Tibial artery (tissue), 4 donors: Measurements from ENCODE around the gene SOX13.

ENCODE experiments used
- DNase-seq, 2 donors: peaks; one replicate each; pipeline ENCODE4 v3.0.0-alpha.2; 2019
- H3K27ac ChIP-seq, 2 donors: fragments of 200-600 bp; sonication (generic) in 1 of 2; 1 replicate in 1 of 2; 2 replicates in 1 of 2; pipeline ENCODE4 v1.5.1; 2018 to 2019; ENCODE audit warnings: mild to moderate bottlenecking in 1 of 2
- H3K27me3 ChIP-seq, 2 donors: fragments of 200-600 bp; sonication (generic) in 1 of 2; one replicate each; pipeline versions ENCODE4 v1.5.1 to v1.6.0; 2016 to 2019
- H3K36me3 ChIP-seq, 3 donors: fragments of 200-600 bp; sonication (generic) in 2 of 3; one replicate each; pipeline ENCODE4 v1.5.1; 2016 to 2019; ENCODE audit warnings: mild to moderate bottlenecking in 2 of 3
- H3K4me1 ChIP-seq, 4 donors: fragments of 200-600 bp; sonication (generic) in 2 of 4; 1 replicate in 3 of 4; 2 replicates in 1 of 4; pipeline ENCODE4 v1.5.1; 2016 to 2019
- H3K4me3 ChIP-seq, 2 donors: fragments of 200-600 bp; sonication (generic) in 1 of 2; 1 replicate in 1 of 2; 2 replicates in 1 of 2; pipeline ENCODE4 v1.5.1; 2018 to 2019; ENCODE audit warnings: mild to moderate bottlenecking in 2 of 2
- H3K9me3 ChIP-seq, 3 donors: fragments of 200-600 bp; sonication (generic) in 1 of 3; one replicate each; pipeline ENCODE4 v1.5.1; 2016 to 2019
- CTCF ChIP-seq, 2 experiments: fragments of 200-600 bp in 1 of 2; fragments of 450-650 bp in 1 of 2; IDR thresholded peaks; one replicate each; pipeline ENCODE4 v1.5.1; 2017 to 2019; ENCODE audit warnings: antibody characterized with exemption in 2 of 2, mild to moderate bottlenecking in 1 of 2, moderate library complexity in 1 of 2
- intact Hi-C: fragments of 100-400 bp; cut with DNase I; formaldehyde crosslinking; loops from one replicate; pipeline ENCODE4 v1.15.0; 2023; ENCODE audit warnings: low total_unique reads

SOX13 gene

GRCh38 chr1:204065174-204065985 lies 7.5 kb upstream of the SOX13 start:
- Histone ChIP-seq H3K4me3 (no peak overlapping the region), H3K36me3 (no peaks in the 10 kb centered on the region), H3K27ac (no peak overlapping the region), H3K4me1 (peaks cover 0 to 8% (median 0%) of the 10 kb centered on the region in 4 donors), H3K27me3 (no peaks in the 10 kb centered on the region), H3K9me3 (no peaks in the 10 kb centered on the region)
- no peak for DNase-seq
- TF ChIP-seq CTCF (IDR thresholded peaks at IDR 0.05): no peak
- intact Hi-C loops: no loop called here

- Histone ChIP-seq H3K27ac (no peak overlapping the region), H3K4me1 (peaks cover 0 to 8% (median 0%) of the 10 kb centered on the region in 4 donors), H3K36me3 (no peaks in the 10 kb centered on the region), H3K27me3 (no peaks in the 10 kb centered on the region), H3K4me3 (no peak overlapping the region), H3K9me3 (no peaks in the 10 kb centered on the region)
- DNase-seq: no peak
- TF ChIP-seq CTCF (IDR thresholded peaks at IDR 0.05): no peak
- intact Hi-C loops: no loop called here
These were observed 7.0 kb upstream of the SOX13 start for GRCh38 chr1:204065986-204066300.

GRCh38 chr1:204067935-204068334 lies 5.0 kb upstream of the SOX13 start:
- H3K36me3 ChIP-seq: no peaks in the 10 kb centered on the region
- H3K27me3 ChIP-seq: no peaks in the 10 kb centered on the region
- TF ChIP-seq CTCF (IDR thresholded peaks at IDR 0.05): no peak
- H3K27ac ChIP-seq: no peak overlapping the region
- no peak overlapping the region for H3K4me3 ChIP-seq
- DNase-seq: no peak
- peaks cover 0 to 16% (median 3%) of the 10 kb centered on the region in 4 donors for H3K4me1 ChIP-seq
- no peaks in the 10 kb centered on the region for H3K9me3 ChIP-seq
- intact Hi-C loops: no loop called here

- Histone ChIP-seq H3K4me1 (peaks cover 0 to 16% (median 3%) of the 10 kb centered on the region in 4 donors), H3K9me3 (no peaks in the 10 kb centered on the region), H3K27me3 (no peaks in the 10 kb centered on the region), H3K27ac (no peak overlapping the region), H3K36me3 (no peaks in the 10 kb centered on the region), H3K4me3 (no peak overlapping the region)
- no peak for TF ChIP-seq CTCF (IDR thresholded peaks at IDR 0.05)
- intact Hi-C loops: no loop called here
- no peak for DNase-seq
These were observed 3.0 kb upstream of the SOX13 start for GRCh38 chr1:204069887-204070286.

- Histone ChIP-seq H3K9me3 (no peaks in the 10 kb centered on the region), H3K36me3 (no peaks in the 10 kb centered on the region), H3K4me3 (no peak overlapping the region), H3K27me3 (no peaks in the 10 kb centered on the region), H3K4me1 (peaks cover 0 to 19% (median 9%) of the 10 kb centered on the region in 4 donors), H3K27ac (no peak overlapping the region)
- no peak for TF ChIP-seq CTCF (IDR thresholded peaks at IDR 0.05)
- no peak for DNase-seq
- intact Hi-C loops: no loop called here
These were observed 2.0 kb upstream of the SOX13 start for GRCh38 chr1:204070895-204071294.
